Spleen (tissue), 11 donors: ENCODE data around the gene SRRT. TPM values are rescaled to one million over a fixed set of nuclear protein-coding genes. Genes with fewer than 3 reads are reported as not detected.

Source experiments
- microRNA-seq, 3 donors: library from miRNA; unstranded; fragments of <30 nt; microRNA quantifications; one replicate each; pipeline versions ENCODE4 to v1.1.0, GENCODE V29; 2019 to 2020
- polyA plus RNA-seq, 3 donors: library from polyadenylated mRNA; stranded (reverse); fragments of 200-250 nt; gene quantifications; one replicate each; pipeline ENCODE4 v1.2.1, GENCODE V29; 2013
- small RNA-seq, 4 donors: library from RNA; depleted of rRNA; stranded (forward); fragments of <200 nt; gene quantifications; one replicate each; pipeline ENCODE3, GENCODE V24; 2016
- total RNA-seq, 7 donors: library from RNA; depleted of rRNA in 3 of 7; stranded (reverse); fragments of >200 nt in 3 of 7; fragmentation: NEBNext Ultra II Directional in 4 of 7; extraction: Animal tissue kit (Norgen Biotek cat#: 25700) in 4 of 7; gene quantifications; one replicate each; pipeline versions ENCODE4 v1.1.0 to v1.2.1, GENCODE V29; 2016 to 2021
- donor health status: healthy with polysubstance abuse.
- donor health status: DM: no; HTN: no; CAD: no; lungs with moderate emphysema.
- donor health status: DM: no; HTN: no; CAD: no.
- donor health status: Bipolar disorder and iron deficiency.
- donor health status: healthy.
- donor health status: DM: no; HTN: no; CAD: no.
- donor health status: DM: yes; HTN: yes; CAD: no.

Gene SRRT
- total and polyA plus RNA-seq, 10 donors = 54.7 to 160 (median 98.5) TPM

Small RNA genes lying within 50 kb of the gene (microRNA-seq; reads per million reads assigned to microRNA genes)
- 0 reads per million in 3 donors for gene MIR6875

Small RNA genes lying within 50 kb of the gene (small RNA-seq; reads per million reads assigned to genes)
- 0 reads per million in 4 donors for gene RN7SL549P
- gene RPS29P15 = 0 reads per million in 4 donors

Other genes with a start within 250 kb of the SRRT start
- 1 to 10 TPM; 1.9 to 6.6 (median 2.4) TPM for gene TFR2, start 233.6 kb upstream of the SRRT start, total RNA-seq
- gene TFR2, start 233.6 kb upstream of the SRRT start, polyA plus RNA-seq = 1 to 10 TPM; 1.7 to 1.9 (median 1.8) TPM
- not detected for gene ACTL6B, start 218.7 kb upstream of the SRRT start, total RNA-seq
- not detected for gene ACTL6B, start 218.7 kb upstream of the SRRT start, polyA plus RNA-seq
- gene GNB2, start 201.4 kb upstream of the SRRT start, total RNA-seq = 100 to 1,000 TPM; 207 to 342 (median 270) TPM
- 100 to 1,000 TPM; 104 to 195 (median 121) TPM for gene GNB2, start 201.4 kb upstream of the SRRT start, polyA plus RNA-seq
- gene GIGYF1, start 180.9 kb upstream of the SRRT start, total RNA-seq = 100 to 1,000 TPM in 1 of 7 donors, 10 to 100 TPM in 6; 35.3 to 102 (median 71.5) TPM
- 10 to 100 TPM; 15.4 to 56.2 (median 36.0) TPM for gene GIGYF1, start 180.9 kb upstream of the SRRT start, polyA plus RNA-seq
- gene POP7, start 169.0 kb upstream of the SRRT start, total RNA-seq = 10 to 100 TPM; 14.9 to 22.8 (median 17.2) TPM
- 10 to 100 TPM; 30.6 to 39.1 (median 38.2) TPM for gene POP7, start 169.0 kb upstream of the SRRT start, polyA plus RNA-seq
- gene EPO, start 154.6 kb upstream of the SRRT start, total RNA-seq = under 1 TPM in 1 of 7 donors, not detected in 6; 0.42 TPM
- gene EPO, start 154.6 kb upstream of the SRRT start, polyA plus RNA-seq = under 1 TPM; 0.06 to 0.26 (median 0.13) TPM
- not detected for gene ZAN, start 141.5 kb upstream of the SRRT start, total RNA-seq
- gene ZAN, start 141.5 kb upstream of the SRRT start, polyA plus RNA-seq = under 1 TPM in 1 of 3 donors, not detected in 2; under 0.01 TPM
- gene EPHB4, start 47.6 kb upstream of the SRRT start, total RNA-seq = 100 to 1,000 TPM in 5 of 7 donors, 10 to 100 TPM in 2; 82.9 to 157 (median 109) TPM
- gene EPHB4, start 47.6 kb upstream of the SRRT start, polyA plus RNA-seq = 10 to 100 TPM; 14.8 to 34.7 (median 21.4) TPM
- gene SLC12A9, start 22.4 kb upstream of the SRRT start, total RNA-seq = 100 to 1,000 TPM in 1 of 7 donors, 10 to 100 TPM in 6; 34.4 to 109 (median 55.7) TPM
- gene SLC12A9, start 22.4 kb upstream of the SRRT start, polyA plus RNA-seq = 10 to 100 TPM; 17.0 to 48.4 (median 39.3) TPM
- 10 to 100 TPM; 17.6 to 30.2 (median 22.2) TPM for gene TRIP6, start 7.7 kb upstream of the SRRT start, total RNA-seq
- 10 to 100 TPM; 12.4 to 22.4 (median 14.8) TPM for gene TRIP6, start 7.7 kb upstream of the SRRT start, polyA plus RNA-seq
- 1 to 10 TPM; 1.3 to 5.6 (median 2.8) TPM for gene UFSP1, start 14.6 kb downstream of the SRRT start, total RNA-seq
- 1 to 10 TPM; 4.2 to 6.9 (median 5.1) TPM for gene UFSP1, start 14.6 kb downstream of the SRRT start, polyA plus RNA-seq
- gene ACHE, start 20.8 kb downstream of the SRRT start, total RNA-seq = 10 to 100 TPM in 1 of 7 donors, 1 to 10 TPM in 6; 2.1 to 10.8 (median 4.4) TPM
- gene ACHE, start 20.8 kb downstream of the SRRT start, polyA plus RNA-seq = 1 to 10 TPM; 2.0 to 3.7 (median 3.1) TPM
- gene MUC3A, start 74.4 kb downstream of the SRRT start, total RNA-seq = under 1 TPM; 0.07 to 0.73 (median 0.30) TPM
- under 1 TPM; 0.17 to 0.29 (median 0.27) TPM for gene MUC3A, start 74.4 kb downstream of the SRRT start, polyA plus RNA-seq
- gene MUC12, start 94.5 kb downstream of the SRRT start, total RNA-seq = under 1 TPM in 5 of 7 donors, not detected in 2; 0.07 to 0.89 (median 0.57) TPM
- gene MUC12, start 94.5 kb downstream of the SRRT start, polyA plus RNA-seq = 1 to 10 TPM in 2 of 3 donors, under 1 TPM in 1; 0.90 to 1.7 (median 1.3) TPM
- gene MUC17, start 145.0 kb downstream of the SRRT start, total RNA-seq = not detected
- gene MUC17, start 145.0 kb downstream of the SRRT start, polyA plus RNA-seq = not detected
- 10 to 100 TPM; 34.9 to 82.2 (median 52.2) TPM for gene TRIM56, start 210.4 kb downstream of the SRRT start, total RNA-seq
- gene TRIM56, start 210.4 kb downstream of the SRRT start, polyA plus RNA-seq = 10 to 100 TPM in 1 of 3 donors, 1 to 10 TPM in 2; 5.0 to 16.0 (median 6.3) TPM